ENCODE results near the gene CUX1. TPM values are rescaled to one million over a fixed set of nuclear protein-coding genes. Genes with fewer than 3 reads are reported as not detected.
A peak's percentile ranks its signal among the peaks of the same experiment; 100 is the strongest.

Gene CUX1
- total and polyA plus RNA-seq, 10 of the 15 experiments (the other 5 are each of a cell fraction or from before 2014, with no cell fraction given), result 6.1 to 48.6 (median 25.9) TPM

DNA sequence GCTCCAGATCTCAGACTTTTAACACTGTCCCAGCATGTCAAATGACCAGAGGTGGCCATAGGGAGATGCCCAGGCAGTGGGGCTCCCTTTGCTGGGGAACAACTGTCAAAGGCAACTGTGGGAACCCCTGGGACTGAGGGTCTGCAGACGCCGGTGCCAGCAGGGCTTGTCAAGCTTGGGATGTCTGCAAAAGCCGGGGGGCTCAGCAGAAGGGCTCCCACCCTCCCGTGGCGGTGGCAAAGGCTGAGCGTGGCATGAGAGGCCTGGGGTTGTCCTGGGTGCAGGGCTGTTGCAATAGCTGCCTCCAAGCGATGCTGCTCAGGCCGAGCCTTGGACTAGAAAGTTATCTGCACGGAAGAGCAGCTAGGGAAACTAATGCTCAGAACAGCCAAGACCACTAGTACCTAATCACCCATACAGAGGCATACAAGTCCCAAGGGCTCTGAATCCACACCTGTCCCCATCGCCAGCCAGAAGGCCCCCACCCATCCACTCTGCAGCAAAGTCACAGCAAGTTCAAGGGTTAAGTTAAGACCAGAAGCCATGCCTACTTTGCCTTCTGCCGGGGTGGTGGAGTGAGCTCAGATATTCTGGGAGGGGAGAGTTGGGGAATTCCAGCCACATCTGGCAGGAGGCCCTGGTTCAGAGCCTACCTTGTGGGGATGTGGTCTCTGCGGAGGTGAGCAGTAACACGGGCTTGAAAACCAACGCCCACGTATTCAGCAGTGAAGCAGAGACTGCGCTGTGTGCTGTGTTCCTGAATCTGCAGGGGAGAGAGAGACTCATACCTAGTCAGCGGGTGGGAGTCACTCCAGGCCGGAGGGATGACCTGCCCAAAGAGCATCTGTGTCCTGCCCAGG lies 473.9 kb downstream of the CUX1 start (continued):
- TF ChIP-seq, protein P1, sequence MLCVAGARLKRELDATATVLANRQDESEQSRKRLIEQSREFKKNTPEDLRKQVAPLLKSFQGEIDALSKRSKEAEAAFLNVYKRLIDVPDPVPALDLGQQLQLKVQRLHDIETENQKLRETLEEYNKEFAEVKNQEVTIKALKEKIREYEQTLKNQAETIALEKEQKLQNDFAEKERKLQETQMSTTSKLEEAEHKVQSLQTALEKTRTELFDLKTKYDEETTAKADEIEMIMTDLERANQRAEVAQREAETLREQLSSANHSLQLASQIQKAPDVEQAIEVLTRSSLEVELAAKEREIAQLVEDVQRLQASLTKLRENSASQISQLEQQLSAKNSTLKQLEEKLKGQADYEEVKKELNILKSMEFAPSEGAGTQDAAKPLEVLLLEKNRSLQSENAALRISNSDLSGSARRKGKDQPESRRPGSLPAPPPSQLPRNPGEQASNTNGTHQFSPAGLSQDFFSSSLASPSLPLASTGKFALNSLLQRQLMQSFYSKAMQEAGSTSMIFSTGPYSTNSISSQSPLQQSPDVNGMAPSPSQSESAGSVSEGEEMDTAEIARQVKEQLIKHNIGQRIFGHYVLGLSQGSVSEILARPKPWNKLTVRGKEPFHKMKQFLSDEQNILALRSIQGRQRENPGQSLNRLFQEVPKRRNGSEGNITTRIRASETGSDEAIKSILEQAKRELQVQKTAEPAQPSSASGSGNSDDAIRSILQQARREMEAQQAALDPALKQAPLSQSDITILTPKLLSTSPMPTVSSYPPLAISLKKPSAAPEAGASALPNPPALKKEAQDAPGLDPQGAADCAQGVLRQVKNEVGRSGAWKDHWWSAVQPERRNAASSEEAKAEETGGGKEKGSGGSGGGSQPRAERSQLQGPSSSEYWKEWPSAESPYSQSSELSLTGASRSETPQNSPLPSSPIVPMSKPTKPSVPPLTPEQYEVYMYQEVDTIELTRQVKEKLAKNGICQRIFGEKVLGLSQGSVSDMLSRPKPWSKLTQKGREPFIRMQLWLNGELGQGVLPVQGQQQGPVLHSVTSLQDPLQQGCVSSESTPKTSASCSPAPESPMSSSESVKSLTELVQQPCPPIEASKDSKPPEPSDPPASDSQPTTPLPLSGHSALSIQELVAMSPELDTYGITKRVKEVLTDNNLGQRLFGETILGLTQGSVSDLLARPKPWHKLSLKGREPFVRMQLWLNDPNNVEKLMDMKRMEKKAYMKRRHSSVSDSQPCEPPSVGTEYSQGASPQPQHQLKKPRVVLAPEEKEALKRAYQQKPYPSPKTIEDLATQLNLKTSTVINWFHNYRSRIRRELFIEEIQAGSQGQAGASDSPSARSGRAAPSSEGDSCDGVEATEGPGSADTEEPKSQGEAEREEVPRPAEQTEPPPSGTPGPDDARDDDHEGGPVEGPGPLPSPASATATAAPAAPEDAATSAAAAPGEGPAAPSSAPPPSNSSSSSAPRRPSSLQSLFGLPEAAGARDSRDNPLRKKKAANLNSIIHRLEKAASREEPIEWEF (IDR thresholded peaks at IDR 0.05; ENCODE audit: insufficient replicate concordance, low read depth, low read length), result no peak
- TF ChIP-seq, protein P2, sequence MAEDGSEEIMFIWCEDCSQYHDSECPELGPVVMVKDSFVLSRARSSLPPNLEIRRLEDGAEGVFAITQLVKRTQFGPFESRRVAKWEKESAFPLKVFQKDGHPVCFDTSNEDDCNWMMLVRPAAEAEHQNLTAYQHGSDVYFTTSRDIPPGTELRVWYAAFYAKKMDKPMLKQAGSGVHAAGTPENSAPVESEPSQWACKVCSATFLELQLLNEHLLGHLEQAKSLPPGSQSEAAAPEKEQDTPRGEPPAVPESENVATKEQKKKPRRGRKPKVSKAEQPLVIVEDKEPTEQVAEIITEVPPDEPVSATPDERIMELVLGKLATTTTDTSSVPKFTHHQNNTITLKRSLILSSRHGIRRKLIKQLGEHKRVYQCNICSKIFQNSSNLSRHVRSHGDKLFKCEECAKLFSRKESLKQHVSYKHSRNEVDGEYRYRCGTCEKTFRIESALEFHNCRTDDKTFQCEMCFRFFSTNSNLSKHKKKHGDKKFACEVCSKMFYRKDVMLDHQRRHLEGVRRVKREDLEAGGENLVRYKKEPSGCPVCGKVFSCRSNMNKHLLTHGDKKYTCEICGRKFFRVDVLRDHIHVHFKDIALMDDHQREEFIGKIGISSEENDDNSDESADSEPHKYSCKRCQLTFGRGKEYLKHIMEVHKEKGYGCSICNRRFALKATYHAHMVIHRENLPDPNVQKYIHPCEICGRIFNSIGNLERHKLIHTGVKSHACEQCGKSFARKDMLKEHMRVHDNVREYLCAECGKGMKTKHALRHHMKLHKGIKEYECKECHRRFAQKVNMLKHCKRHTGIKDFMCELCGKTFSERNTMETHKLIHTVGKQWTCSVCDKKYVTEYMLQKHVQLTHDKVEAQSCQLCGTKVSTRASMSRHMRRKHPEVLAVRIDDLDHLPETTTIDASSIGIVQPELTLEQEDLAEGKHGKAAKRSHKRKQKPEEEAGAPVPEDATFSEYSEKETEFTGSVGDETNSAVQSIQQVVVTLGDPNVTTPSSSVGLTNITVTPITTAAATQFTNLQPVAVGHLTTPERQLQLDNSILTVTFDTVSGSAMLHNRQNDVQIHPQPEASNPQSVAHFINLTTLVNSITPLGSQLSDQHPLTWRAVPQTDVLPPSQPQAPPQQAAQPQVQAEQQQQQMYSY (CRISPR knock-in tag; IDR thresholded peaks at IDR 0.05), result no peak
- no peak for TF ChIP-seq SMAD5 (IDR thresholded peaks at IDR 0.05; ENCODE audit: low read depth)
- no peak for TF ChIP-seq PAX8 (IDR thresholded peaks at IDR 0.05)
- TF ChIP-seq MXI1 (IDR thresholded peaks at IDR 0.05; ENCODE audit: low read depth, low read length), result 0 out of 2 replicates have a peak, but pooled peaks have one; percentile 30
- no peak for TF ChIP-seq ZNF274 (IDR thresholded peaks at IDR 0.05; ENCODE audit: insufficient read depth, insufficient read length)
- TF ChIP-seq FOXM1 (IDR thresholded peaks at IDR 0.05; ENCODE audit: low read depth, low read length), result no peak
- no peak for TF ChIP-seq KLF5 (IDR thresholded peaks at IDR 0.05; ENCODE audit: partially characterized antibody)
- peak; percentile 59; the same call in 1 of the 2 replicates for TF ChIP-seq TCF3 (IDR thresholded peaks at IDR 0.05; ENCODE audit: borderline replicate concordance, insufficient read depth, low read depth, low read length)
- peak; percentile 40 for TF ChIP-seq SKIL (IDR thresholded peaks at IDR 0.05; ENCODE audit: low read depth, poor library complexity, severe bottlenecking)
- TF ChIP-seq SIN3A (IDR thresholded peaks at IDR 0.05; ENCODE audit: low read depth, low read length), result no peak
- no peak for TF ChIP-seq ZZZ3 (IDR thresholded peaks at IDR 0.05; ENCODE audit: control insufficient read depth, insufficient read length, low read depth)
- TF ChIP-seq ZBTB4 (CRISPR knock-in tag; IDR thresholded peaks at IDR 0.05), result no peak
